Activated CD4-positive, alpha-beta T cell treated with anti-CD3 and anti-CD28 coated beads for 48 hours (primary cell): Measurements from ENCODE around the gene ZNF43.
"Not testable (repeated sequence)": the region's sequence is repeated elsewhere in the genome, so short reads cannot be mapped to it uniquely, and the experiment has no call there.

Experiments used
- DNase-seq: peaks from one replicate; pipeline ENCODE4 v3.0.0-alpha.2; 2020

Gene ZNF43

DNA sequence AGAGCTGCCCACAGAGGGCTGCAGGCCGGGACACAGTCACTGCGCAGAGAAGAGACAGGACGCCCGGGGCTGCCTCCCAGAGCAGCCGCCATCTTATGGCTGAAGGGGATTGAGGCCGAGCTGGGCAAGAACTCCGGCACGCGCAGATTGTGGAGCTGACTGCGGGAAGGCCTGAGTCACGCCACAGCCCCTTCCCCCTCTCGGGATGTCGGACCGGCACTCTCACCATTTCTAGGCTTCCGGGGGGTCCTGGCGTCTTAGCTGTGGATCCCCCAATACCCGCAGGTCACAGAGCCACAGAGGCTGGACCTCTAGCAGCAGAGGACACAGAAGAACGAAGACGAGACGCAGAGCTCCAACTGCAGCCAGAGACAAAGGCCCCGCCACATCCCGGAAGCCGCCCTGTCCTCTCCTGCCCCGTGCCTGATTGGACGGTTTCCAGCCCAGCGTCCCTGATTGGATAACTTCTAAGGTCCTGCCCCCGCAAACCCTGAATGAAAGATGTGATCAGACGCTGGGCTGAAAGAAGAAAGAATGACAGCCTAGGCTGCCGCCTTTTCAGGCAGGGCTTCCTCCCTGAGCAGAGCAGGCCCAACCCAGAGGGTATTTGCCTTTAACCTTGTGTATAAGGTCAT is at the start of gene ZNF43:
Gene ZNF43, minus strand, starts transcription at position 373 of the 635 bp plus-strand sequence. Its CDS starts 144 bp downstream, at position 229.
- peak; percentile 95 for DNase-seq

DNA sequence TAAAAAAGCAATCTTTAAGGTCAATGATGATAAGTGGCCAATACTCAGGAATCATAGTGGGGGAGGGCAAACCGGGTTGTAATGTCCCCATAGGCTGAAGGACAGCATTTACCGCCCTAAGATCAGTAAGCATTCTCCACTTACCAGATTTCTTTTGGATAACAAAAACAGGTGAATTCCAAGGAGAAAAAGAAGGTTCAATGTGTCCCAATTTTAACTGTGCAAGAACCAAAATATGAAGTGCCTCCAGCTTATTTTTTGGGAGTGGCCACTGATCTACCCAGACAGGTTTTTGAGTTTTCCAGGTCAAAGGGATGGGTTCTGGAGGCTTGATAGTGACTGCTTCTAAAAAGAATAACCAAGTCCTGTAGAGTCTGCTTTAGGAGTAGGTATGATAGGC is 49.5 kb upstream of the ZNF43 start:
- DNase-seq = not testable (repeated sequence)

DNA sequence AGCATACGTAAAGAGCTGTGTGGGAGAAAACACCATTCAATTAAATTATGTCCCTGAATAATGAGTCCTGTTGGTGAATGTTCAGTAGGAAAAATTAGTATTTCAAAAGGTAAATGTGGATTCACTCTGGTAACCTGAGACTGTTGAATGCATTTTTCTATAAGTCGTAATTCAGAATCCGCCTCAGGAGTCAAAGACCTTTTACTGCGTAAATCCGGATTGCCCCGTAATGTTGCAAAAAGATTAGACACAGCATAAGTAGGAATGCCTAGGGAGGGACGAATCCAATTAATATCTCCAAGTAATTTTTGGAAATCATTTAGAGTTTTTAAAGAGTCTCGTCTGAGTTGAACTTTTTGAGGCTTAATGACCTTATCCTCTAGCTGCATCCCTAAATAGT is 48.8 kb upstream of the ZNF43 start:
- DNase-seq = not testable (repeated sequence)

DNA sequence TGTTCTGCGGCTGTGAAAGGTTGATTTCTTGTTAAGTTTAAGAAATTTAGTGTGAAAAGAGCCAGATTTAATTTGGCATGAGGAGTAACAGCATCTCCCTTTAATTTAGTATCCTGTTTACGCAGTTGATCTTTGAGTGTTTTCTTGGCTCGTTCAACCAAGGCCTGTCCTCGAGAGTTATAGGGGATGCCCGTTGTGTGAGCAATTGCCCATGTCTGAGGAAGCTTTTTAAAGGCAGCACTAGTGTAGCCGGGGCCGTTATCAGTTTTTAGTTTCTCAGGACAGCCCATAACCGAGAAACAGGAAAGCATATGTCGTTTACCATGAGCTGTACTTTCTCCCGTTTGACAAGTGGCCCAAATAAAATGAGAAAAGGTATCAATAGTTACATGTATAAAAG is 47.5 kb upstream of the ZNF43 start:
- DNase-seq = no peak

DNA sequence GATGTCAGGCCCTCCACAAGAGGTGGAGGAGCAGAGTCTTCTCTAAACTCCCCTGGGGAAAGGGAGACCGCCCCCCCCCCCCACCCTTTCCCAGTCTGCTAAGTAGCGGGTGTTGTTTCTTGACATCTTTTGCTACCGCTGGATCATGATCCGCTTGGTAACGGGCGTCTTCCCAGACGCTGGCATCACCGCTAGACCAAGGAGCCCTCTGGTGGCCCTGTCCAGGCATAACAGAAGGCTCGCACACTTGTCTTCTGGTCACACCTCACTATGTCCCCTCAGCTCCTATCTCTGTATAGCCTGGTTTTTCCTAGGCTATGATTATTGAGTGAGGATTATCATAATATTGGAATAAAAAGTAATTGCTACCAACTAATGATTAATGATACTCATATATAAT is 44.8 kb upstream of the ZNF43 start:
- peak; percentile 30 for DNase-seq

DNA sequence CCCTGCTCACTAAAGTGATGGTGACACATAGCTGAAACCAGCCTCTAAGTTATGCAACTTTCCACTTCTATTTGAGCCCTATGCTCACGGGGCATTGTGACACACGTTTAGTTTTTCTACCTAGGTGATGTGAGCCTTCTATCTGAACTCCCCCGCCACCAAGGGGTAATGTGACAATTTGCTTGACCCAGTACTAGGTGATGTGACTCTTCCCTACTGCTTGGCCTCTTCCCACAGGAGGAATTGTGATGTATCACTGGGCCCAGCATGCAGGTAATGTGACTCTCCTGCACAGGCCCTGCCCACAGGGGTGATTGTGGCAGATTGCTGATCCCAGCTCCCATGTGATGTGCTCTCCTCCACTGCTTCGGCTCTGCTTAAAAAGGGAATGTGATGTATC is 42.7 kb upstream of the ZNF43 start:
- DNase-seq = no peak

DNA sequence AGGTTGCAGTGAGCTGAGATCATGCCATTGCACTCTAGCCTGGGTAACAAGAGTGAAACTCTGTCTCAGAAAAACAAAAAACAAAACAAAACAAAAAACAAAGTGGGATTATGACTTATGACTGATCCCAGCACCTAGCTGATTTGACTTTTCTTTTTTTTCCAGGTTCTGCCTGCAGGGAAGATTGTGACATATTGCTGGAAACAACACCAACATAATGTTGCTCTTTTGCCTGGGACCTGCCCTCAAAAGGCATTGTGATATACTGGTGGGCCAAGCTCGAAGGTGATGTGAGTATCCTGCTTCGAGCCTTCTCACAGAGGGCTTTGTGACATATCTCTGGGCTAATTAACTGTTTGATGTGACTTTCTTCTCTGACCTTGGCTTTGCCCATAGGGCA is 42.0 kb upstream of the ZNF43 start:
- no peak for DNase-seq

DNA sequence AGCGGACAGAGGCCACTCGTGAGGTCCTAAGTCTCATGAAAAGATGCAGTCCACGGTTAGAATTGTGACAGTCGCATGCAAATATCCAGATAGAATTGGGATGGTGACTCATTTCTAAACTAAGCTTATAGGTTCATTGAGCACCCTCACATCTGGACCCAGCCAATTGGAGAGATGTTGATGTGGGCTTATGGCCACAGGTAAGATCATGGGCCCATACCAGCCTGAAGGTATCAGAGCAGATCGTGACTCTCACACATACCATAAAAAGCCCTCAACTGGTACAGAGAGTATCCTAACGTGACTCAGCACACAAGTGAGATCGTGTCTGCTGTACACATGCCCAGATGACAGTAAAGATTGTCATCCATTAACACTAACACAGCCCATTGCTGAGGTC is 40.6 kb upstream of the ZNF43 start:
- DNase-seq = not testable (repeated sequence)

DNA sequence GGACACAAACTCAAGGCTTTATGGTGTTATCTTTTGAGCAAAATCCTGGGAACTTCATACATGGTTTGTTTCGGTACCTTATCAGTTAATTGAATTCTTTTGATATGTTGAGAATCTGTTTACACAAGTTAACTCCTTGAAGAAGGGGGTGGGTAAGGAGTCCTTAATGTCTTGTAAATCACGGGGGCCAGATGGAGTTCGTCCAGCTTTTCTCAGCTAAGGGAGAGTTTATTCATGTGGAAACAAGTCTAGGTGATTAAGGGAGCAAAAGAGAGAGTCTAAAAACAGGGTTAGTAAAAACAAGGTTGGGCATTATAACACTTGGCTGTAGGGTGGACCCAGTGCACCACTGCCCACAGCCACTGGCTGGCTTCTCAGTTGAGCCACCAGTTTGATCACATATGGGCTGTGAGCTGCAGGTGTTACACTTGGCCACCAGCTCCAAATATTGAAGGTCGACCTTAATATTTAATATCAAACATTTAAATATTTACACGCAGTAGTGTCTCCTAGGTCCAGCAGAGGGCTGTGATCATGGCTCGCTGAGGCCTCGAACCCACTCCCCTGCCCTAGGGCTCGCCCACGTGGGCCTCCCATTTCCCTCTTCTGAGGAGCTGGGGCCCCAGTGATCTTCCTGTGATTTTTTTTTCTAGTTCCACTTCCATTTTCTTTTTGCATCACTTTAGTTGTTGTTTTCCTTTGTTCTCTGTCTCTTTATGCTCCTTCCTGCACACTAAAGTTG is 21.0 kb upstream of the ZNF43 start:
- no peak for DNase-seq

DNA sequence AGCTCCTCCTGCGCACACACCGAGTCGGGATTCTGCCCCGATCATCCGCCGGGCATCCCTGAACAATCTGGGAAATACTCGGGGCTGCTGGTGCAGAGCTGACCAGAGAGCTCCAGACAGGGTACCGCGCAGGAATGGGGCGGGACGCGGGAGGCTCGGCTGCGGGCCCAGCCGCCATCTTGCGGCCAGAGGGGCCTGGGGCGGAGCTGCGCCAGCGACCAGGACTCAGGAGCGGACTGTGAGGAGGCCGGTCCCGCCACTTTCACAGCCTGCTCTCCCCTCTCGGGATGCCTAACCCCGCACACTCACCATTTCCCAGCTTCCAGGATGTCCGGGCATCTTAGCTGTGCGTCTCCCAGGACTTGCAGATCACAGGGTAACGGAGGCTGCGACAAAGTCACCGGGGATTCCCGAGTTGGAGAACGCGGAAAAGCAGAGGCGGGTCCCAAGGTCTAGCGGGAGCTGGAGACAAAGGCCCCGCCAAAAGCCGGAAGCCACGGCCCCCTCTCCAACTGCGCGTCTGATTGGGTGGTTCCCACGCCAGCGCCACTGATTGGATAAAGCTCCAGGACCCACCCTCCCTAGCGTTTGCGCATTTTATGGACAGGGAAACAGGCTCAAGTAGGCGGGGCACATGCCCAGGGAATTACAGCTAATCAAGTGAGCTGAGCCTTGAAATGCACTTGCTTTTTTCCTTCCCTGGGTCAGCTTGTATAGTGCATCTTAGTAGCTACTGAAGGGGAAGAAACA is 15.8 kb upstream of the ZNF43 start:
- peak; percentile 95 for DNase-seq

DNA sequence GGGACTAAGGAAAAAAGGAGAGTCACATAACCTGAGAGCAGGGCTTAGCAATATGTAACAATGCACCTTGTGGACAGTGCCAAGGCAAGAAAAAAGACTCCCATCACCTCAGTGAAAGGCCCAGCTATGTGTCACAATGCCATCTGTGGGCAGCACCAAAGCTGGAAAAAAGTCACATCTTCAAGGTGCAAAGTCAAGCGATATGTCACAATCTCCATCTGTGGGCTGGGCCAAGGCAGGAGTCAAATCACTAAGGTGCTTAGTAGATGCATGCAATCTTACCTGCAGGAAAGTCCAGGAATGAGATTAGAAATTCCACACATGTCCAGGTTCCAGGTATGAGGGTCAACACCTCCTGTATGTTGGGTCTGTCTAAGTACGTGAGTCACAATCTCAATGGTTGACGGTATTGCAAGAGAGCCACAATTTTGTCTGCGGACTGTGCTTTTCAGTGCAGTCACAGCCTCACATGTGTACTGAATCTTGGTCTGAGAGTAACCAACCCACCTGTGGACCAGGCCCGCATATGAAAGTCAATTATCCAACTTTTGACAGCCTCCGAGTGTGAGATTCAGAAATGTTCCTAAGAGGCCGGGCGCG is 14.8 kb upstream of the ZNF43 start:
- DNase-seq = peak; percentile 33

DNA sequence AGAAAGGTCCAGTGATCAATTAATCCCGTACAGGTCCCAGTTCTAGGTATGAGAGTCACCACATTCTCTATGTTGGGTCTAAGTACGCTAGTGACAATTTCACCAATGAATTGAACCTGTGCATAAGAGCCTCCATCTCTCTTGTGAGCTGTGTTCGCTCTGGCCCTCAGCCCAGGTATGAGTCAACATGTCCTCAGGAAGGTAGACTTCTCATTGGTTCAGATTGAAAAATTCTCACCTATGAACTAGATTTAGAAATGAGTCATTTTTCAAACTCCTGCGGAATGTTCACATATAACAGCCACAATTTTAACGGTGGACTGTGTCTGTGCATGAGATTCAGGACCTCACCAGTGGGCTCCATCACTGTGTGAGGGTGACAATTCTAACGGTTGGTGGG is 12.7 kb upstream of the ZNF43 start:
- DNase-seq = no peak

DNA sequence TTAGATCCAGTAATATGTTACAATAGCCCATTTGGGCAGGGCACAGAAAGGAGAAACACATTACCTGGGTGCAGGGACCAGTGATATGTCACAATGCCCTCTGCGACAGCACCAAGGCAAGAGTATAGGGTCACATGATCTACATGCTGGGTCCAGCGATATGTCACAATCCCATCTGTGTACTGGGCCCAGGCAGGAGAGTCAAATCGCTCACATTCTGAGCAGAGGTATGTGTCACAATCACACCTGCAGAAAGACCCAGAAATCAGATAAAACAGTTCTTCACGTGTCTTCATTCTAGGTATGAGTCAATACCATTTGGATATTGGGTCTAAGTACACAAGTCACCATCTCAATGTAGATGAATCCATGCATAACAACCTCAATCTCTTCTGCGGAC is 7.1 kb upstream of the ZNF43 start:
- no peak for DNase-seq

DNA sequence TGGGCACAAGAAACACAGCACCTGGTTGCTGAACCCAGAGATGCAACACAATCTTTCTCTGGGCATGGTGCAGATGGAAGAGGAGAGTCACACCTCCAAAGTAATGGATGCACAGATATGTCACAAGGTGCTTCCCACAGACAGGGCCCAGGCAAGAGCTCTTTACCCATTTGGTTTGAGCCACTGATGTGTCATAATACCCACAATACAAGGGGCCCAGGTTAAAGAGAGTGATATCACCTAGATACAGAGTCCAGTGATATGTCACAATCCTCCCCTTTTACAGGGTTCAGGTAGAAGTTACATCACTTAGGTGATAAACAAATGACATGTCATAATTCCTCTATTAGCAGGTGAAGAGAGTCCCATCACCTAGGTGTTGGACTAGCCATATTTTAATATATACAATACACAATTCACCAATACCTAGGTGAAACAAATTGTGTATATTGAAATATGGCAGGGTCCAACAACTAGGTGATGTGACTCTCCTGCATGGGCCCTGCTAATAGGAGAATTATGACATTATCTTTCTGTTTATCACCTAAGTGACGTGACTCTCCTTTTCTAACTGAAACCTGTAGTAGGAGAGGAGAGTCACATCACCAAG is 5.6 kb upstream of the ZNF43 start:
- no peak for DNase-seq

DNA sequence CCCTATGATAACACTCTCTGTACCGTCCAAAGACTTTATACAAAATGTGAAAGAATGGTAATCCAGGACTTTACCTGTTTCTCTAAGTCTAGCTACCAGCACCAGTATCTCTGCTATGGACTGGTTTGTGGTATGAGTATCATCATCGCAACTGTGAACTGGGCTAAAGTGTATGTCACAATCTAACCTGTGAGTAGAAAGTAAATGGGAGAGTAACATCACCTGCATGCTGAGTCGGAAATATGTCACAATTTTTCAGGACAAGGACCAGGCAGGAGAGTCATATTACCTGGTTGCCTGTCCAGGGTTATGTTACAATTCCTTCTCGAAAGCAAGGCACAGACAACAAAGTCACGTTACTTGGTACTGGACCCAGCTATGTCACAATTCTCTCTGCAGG is 5.1 kb upstream of the ZNF43 start:
- no peak for DNase-seq

DNA sequence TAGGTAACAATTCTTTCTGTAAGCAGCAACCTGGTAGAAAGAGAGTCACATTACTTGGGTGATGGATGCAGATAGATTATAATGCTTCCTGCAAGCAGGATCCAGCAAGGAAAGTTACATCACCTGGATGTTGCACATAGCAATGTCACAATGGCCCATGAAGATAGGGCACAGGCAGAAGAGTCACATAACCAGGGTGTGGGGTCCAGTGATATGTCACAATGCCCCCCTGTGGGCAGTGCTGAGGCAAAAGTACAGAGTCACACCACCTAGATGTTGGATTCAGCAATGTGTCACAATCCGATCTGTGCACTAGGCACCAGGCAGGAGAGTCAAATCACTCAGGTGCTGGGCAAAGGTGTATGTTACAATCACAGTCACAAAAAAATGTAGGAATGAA is 4.0 kb upstream of the ZNF43 start:
- no peak for DNase-seq

DNA sequence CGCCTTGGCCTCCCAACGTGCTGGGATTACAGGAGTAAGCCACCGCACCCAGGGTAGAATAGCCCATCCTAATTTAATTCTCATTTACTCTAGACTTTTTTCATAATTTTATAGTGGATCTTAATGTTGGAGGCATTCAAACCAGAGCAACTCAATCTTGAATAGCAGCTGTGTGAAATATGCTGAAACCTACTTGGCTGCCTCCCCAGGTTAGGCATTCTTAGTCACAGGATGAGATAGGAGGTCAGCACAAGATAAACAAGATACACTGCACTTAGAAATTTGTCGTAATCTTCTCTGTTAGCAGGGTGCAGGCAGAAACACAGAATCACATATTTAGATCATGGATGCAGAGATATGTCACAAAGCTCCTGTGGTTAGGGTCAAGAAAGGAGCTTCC is 2.7 kb upstream of the ZNF43 start:
- no peak for DNase-seq

DNA sequence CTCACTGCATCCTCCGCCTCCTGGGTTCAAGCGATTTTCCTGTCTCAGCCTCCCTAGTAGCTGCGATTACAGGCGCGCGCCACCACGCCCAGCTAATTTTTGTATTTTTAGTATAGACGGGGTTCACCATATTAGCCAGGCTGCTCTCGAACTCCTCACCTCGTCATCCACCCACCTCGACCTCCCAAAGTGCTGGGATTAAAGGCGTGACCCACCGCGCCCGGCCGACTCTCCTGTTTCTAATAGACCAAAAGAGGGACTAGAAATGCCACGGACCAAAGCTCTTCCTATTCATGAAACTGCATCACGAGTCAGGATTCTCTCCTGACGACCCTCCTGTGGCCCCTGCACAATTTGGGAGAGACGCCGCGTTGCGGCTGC is 563 bp downstream of the ZNF43 start:
- DNase-seq = peak; percentile 34

DNA sequence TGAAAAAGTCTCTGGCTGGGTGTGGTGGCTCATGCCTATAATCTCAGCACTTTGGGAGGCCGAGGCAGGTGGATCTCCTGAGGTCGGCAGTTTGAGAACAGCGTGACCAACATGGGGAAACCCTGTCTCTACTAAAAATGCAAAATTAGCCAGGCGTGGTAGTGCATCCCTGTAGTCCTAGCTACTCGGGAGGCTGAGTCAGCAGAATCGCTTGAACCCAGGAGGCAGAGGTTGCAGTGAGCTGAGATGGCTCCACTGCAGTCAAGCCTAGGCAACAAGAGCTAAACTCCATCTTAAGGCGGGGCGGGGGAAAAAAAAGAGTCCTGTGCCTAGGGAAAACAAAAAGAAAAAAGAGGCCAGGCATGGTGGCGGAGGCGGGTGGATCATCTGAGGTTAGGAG is 2.2 kb downstream of the ZNF43 start:
- DNase-seq = no peak

DNA sequence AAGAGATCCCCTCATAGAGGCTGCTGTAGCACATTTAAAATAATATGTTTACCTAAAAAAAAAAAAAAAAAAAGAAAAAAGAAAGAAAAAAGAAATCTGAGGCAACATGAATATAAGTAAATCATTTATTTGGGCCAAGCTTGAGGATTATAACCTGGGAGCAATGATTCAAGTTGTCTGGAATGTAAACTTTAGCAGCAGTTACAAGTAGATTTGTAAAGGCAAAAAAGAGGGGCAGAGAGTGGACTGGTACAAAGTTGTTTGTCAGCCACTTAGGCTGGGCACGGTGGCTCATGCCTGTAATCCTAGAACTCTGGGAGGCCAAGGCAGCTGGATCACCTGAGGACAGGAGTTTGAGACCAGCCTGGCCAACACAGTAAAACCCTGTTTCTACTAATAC is 11.3 kb downstream of the ZNF43 start:
- DNase-seq = no peak

DNA sequence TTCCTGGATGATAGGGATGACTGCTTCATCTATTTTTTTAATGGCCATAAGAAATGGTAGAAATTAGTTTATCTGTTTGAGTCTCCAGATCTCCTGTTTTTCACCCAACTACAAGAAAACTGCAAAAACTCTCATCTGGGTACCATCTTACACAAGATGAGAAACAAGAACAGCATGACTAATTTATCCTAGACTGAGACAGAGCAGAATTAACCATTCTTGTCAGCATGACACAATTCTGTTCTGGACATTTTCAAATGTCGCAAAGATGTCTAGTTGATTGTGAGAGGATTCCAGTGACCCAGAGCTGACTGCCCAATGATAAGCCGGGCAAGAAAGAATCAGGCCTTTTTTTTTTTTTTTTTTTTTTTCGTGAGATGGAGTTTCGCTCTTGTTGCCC is 12.8 kb downstream of the ZNF43 start:
- DNase-seq = no peak

DNA sequence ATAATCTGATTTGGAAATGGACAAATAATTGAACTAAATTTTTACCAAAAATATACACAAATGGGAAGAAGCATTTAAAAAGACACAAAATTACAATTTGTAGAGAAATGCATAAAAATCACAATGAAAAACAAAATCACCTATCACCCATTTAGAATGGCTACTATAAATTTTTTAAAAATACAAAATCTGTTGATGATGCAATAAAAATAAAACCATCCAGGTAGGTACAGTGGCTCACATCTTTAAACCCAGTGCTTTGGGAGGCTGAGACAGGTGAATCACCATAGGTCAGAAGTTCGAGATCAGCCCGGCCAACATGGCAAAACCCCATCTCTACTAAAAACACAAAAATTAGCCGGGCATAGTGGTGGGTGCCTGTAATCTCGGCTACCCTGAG is 23.5 kb downstream of the ZNF43 start:
- no peak for DNase-seq

DNA sequence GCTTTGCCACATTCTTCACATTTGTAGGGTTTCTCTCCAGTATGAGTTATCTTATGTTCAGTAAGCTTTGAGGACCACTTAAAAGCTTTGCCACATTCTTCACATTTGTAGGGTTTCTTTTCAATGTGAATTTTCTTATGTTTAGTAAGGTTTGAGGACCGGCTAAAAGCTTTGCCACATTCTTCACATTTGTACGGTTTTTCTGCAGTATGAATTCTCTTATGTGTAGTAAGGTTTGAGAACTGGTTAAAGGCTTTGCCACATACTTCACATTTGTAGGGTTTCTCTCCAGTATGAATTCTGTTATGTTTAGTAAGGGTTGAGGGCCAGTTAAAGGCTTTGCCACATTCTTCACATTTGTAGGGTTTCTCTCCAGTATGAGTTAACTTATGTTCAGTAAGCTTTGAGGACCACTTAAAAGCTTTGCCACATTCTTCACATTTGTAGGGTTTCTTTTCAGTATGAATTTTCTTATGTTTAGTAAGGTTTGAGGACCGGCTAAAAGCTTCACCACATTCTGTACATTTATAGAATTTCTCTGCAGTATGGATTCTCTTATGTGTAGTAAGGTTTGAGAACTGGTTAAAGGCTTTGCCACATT is 27.5 kb downstream of the ZNF43 start:
- DNase-seq = not testable (repeated sequence)
